Prostate gland (tissue), 2 donors: ENCODE data around the gene GARS1. TPM values are rescaled to one million over a fixed set of nuclear protein-coding genes. Genes with fewer than 3 reads are reported as not detected.

Experiments
- DNase-seq: peaks from one replicate; pipeline ENCODE4 v3.0.0-alpha.2; 2019; ENCODE audit warnings: low spot score
- H3K27ac ChIP-seq, 2 donors: fragments of 200-600 bp; sonication (generic); 2 replicates each; pipeline ENCODE4 v1.5.1; 2017 to 2019
- H3K27me3 ChIP-seq: fragments of 200-600 bp; sonication (generic); replicated peaks from 2 replicates; pipeline ENCODE4 v1.5.1; 2019; ENCODE audit not compliant: insufficient read depth
- H3K36me3 ChIP-seq, 2 donors: fragments of 200-600 bp; sonication (generic); 1 replicate in 1 of 2; 2 replicates in 1 of 2; pipeline versions ENCODE4 v1.5.1 to v1.8.1; 2017 to 2019
- H3K4me1 ChIP-seq: fragments of 200-600 bp; sonication (generic); replicated peaks from 2 replicates; pipeline ENCODE4 v1.5.1; 2019
- H3K4me3 ChIP-seq, 2 donors: fragments of 200-600 bp; sonication (generic); 2 replicates each; pipeline ENCODE4 v1.5.1; 2017 to 2019
- H3K9me3 ChIP-seq: fragments of 200-600 bp; sonication (generic); 2 replicates; pipeline ENCODE4 v1.5.1; 2017
- POLR2A ChIP-seq: fragments of 450-650 bp; IDR thresholded peaks from one replicate; pipeline ENCODE4 v1.6.1; 2016; ENCODE audit warnings: antibody characterized with exemption, mild to moderate bottlenecking
- POLR2AphosphoS5 ChIP-seq: sonication (generic); formaldehyde crosslinking; IDR thresholded peaks from one replicate; pipeline ENCODE4 v1.6.1; 2017; ENCODE audit warnings: antibody characterized with exemption
- WGBS: methylation state at CpG from one replicate; pipeline ENCODE4 v1.1.5; 2018; 5-methylcytosine and 5-hydroxymethylcytosine counted together
- intact Hi-C: fragments of 100-400 bp; cut with DNase I; formaldehyde crosslinking; loops from one replicate; pipeline ENCODE4 v1.14.2; 2022
- total RNA-seq, 2 donors: library from RNA; depleted of rRNA; stranded (reverse); fragments of >200 nt; gene quantifications; one replicate each; pipeline ENCODE4 v1.1.0, GENCODE V29; 2016
- TF ChIP-seq, protein P1 (sequence below), 4 experiments: fragments of 200-600 bp in 2 of 4; fragments of 450-650 bp in 2 of 4; sonication (generic) in 2 of 4; IDR thresholded peaks; 1 replicate in 3 of 4; 2 replicates in 1 of 4; pipeline ENCODE4 v1.5.1; 2016 to 2019; ENCODE audit warnings: antibody characterized with exemption in 4 of 4, mild to moderate bottlenecking in 2 of 4, moderate library complexity in 2 of 4

Gene GARS1
- total RNA-seq, 2 donors from 2014 or later: 38.8 to 78.3 TPM

DNA sequence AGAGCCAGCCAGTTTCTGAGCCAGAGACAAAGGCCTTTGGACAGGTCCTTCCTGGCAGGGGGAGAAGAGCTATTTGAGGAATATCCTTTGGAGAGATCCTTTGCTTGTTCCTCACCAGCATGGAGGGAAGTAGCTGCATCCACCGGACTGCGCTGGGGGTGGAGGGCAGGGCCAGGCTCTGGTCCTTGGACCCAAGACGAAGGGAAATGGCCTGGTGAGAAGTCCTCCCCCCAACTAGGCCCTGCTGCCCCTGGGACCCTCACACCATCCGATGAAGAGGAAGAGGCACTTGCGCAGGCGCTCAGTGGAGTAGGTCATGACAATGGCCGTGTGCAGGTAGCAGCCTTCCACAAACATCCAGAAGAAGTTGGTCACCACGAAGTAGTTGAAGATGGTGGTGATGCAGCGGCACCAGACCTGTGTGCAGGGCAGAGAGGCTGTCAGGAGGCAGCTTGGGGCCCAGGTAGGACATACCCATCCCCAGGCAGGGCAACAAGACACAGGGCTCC is 67.8 kb downstream of the GARS1 start:
- 84% methylated on average over 8 of the region's 9 CpGs for WGBS
- no peak overlapping the region for H3K27ac ChIP-seq
- H3K36me3 ChIP-seq: no peaks in the 10 kb centered on the region
- peaks cover 5% of the 10 kb centered on the region for H3K27me3 ChIP-seq
- no peak for DNase-seq
- intact Hi-C loops: no loop called here
- TF ChIP-seq POLR2AphosphoS5: no peak
- TF ChIP-seq, protein P1, sequence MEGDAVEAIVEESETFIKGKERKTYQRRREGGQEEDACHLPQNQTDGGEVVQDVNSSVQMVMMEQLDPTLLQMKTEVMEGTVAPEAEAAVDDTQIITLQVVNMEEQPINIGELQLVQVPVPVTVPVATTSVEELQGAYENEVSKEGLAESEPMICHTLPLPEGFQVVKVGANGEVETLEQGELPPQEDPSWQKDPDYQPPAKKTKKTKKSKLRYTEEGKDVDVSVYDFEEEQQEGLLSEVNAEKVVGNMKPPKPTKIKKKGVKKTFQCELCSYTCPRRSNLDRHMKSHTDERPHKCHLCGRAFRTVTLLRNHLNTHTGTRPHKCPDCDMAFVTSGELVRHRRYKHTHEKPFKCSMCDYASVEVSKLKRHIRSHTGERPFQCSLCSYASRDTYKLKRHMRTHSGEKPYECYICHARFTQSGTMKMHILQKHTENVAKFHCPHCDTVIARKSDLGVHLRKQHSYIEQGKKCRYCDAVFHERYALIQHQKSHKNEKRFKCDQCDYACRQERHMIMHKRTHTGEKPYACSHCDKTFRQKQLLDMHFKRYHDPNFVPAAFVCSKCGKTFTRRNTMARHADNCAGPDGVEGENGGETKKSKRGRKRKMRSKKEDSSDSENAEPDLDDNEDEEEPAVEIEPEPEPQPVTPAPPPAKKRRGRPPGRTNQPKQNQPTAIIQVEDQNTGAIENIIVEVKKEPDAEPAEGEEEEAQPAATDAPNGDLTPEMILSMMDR (IDR thresholded peaks at IDR 0.05): no peak
- no peak for TF ChIP-seq POLR2A
- H3K4me3 ChIP-seq: no peak overlapping the region
- no peaks in the 10 kb centered on the region for H3K4me1 ChIP-seq
- no peaks in the 10 kb centered on the region for H3K9me3 ChIP-seq

DNA sequence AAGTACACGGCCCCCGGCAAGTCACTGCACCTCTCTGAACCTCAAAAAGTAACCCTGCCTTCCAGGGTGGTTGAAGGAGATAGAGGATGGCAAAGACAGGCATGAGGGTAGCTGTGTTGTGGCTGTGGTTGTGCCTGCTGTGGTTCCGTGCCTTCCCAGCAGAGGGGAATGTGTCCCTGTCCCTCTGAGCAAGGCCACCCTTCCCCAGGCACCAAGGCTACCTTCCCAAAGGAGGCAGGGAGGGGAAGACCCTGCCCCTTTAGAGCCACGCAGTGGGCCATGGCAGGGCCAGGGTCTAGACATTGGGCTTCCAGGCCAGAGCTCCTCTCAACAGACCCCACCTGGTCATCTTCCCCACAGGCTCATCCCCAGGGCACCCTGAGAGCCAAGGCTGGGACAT is 68.7 kb downstream of the GARS1 start:
- H3K4me3 ChIP-seq: no peak overlapping the region
- DNase-seq: no peak
- H3K27me3 ChIP-seq: peaks cover 5% of the 10 kb centered on the region
- H3K36me3 ChIP-seq: no peaks in the 10 kb centered on the region
- no peaks in the 10 kb centered on the region for H3K4me1 ChIP-seq
- 71% methylated on average over 3 of the region's 4 CpGs for whole genome bisulfite sequencing
- TF ChIP-seq, protein P1 (IDR thresholded peaks at IDR 0.05): no peak
- TF ChIP-seq POLR2A (no peak), POLR2AphosphoS5 (no peak)
- no peaks in the 10 kb centered on the region for H3K9me3 ChIP-seq
- no peak overlapping the region for H3K27ac ChIP-seq
- intact Hi-C loops: no loop called here

DNA sequence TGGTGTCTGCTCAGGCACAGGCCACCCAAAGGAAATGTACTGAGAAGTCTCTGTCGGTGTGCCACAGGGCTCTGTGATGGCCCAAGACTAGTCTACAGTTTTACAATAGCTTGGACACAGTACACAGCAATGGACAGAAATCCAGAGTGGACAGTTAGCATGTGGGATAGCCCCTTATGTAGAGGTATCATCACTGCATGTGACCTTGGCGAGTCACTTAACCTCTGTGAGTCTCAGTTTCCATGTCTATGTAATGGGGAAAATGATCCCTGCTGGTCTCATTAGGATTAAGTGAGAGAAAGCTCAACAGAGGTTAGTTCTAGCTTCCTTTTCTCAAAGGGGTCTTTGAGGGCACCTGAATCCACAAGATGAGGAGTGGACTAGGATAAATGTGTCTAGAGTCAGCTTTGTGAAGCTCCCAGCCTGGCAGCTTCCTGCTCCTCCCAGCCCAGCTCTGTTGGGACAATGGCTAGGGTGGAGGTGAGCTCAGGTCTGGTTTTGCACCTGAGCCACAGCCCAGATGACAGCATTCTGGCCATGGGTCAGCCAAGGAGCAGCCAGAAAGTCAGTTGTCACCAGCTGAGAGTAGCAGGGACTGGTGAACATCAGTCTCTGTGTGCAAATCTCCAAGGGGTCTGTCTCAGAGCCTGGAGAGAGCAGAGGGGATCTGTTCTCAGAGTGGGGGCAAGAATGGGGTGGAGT is 69.7 kb downstream of the GARS1 start:
- Histone ChIP-seq H3K9me3 (no peaks in the 10 kb centered on the region), H3K27me3 (peaks cover 5% of the 10 kb centered on the region), H3K4me1 (no peaks in the 10 kb centered on the region), H3K27ac (no peak overlapping the region), H3K36me3 (no peaks in the 10 kb centered on the region), H3K4me3 (no peak overlapping the region)
- intact Hi-C loops: no loop called here
- 91% methylated on average over 2 of the region's 2 CpGs for WGBS
- TF ChIP-seq POLR2AphosphoS5: no peak
- TF ChIP-seq POLR2A: no peak
- TF ChIP-seq, protein P1 (IDR thresholded peaks at IDR 0.05): no peak
- no peak for DNase-seq

DNA sequence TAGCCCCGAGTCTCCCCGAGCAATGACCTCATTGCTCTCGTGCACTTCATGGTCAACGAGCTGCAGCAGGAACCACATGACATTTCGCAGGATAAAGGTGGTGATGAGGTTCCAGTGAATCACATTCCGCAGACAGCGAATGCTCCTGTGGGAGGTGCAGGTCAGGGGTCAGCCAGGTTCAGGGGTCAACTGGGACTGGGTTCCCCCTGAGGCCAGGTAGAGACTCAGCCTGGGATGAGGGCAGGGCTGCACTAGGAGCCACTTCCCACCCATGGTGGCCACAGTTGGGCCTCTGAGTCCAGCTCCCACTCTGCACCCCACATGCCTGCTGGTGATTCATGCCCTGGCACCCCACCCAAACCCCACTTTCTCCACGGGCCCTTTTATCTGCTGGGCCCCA is 70.4 kb downstream of the GARS1 start:
- no peak for TF ChIP-seq POLR2AphosphoS5
- no peak for DNase-seq
- Histone ChIP-seq H3K27ac (no peak overlapping the region), H3K4me1 (no peaks in the 10 kb centered on the region), H3K27me3 (peaks cover 5% of the 10 kb centered on the region), H3K4me3 (no peak overlapping the region), H3K36me3 (no peaks in the 10 kb centered on the region), H3K9me3 (no peaks in the 10 kb centered on the region)
- WGBS: 67% methylated on average over 8 of the region's 8 CpGs
- intact Hi-C loops: no loop called here

DNA sequence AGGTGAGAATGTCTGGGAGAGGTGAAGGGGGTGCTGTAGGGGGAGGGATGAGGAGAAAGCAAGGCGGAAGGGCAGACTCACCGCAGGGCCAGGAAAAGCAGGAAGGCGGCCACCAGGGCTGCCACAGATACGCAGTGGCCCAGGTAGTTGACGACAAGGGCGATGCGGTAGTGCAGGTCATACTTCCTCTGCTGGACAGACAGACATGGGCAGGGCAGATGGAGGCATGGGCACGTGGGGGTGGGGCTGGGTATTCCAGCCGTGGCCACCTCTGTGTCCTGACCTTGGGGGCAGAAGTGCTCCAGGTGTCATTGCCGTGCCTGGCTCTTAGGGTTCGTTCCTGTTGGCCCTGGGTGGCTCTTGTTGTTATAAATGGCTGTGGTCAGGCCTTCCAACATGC is 70.8 kb downstream of the GARS1 start:
- H3K4me1 ChIP-seq: no peaks in the 10 kb centered on the region
- no peaks in the 10 kb centered on the region for H3K36me3 ChIP-seq
- WGBS: 83% methylated on average over 9 of the region's 11 CpGs
- H3K4me3 ChIP-seq: no peak overlapping the region
- no peaks in the 10 kb centered on the region for H3K9me3 ChIP-seq
- no peak for DNase-seq
- H3K27me3 ChIP-seq: peaks cover 2% of the 10 kb centered on the region
- TF ChIP-seq, protein P1 (IDR thresholded peaks at IDR 0.05): no peak
- no peak for TF ChIP-seq POLR2A
- TF ChIP-seq POLR2AphosphoS5: no peak
- intact Hi-C loops: no loop called here
- no peak overlapping the region for H3K27ac ChIP-seq
